ENCODE data around the gene SEC24D. TPM values are rescaled to one million over a fixed set of nuclear protein-coding genes. Genes with fewer than 3 reads are reported as not detected.

The SEC24D gene
- total RNA-seq, 1 experiment from 2014 or later, result 13.4 TPM

- no peak for ATAC-seq
- no peak for TF ChIP-seq TCF7L2 (IDR thresholded peaks at IDR 0.05; ENCODE audit: low read depth, low read length)
- TF ChIP-seq CTCF (IDR thresholded peaks at IDR 0.05), result peak; percentile 31
- Histone ChIP-seq H3K27ac (ENCODE audit: low read length) (no peak overlapping the region), H3K4me1 (ENCODE audit: control insufficient read depth, insufficient read depth, low read length) (no peaks in the 10 kb centered on the region), H3K36me3 (ENCODE audit: control insufficient read depth, insufficient read depth, low read length) (no peaks in the 10 kb centered on the region), H3K9me3 (ENCODE audit: control insufficient read depth, insufficient read depth, low read depth, low read length) (no peaks in the 10 kb centered on the region), H3K4me3 (ENCODE audit: low read depth in 2 of 2, low read length in 2 of 2) (no peak overlapping the region), H3K27me3 (ENCODE audit: control insufficient read depth, insufficient read depth, low read length) (peaks cover 5% of the 10 kb centered on the region; the same call in 1 of the 2 replicates)
- no TSS peak for BruUV-seq (replicated peaks)
- ChIA-PET CTCF (no interaction called here), POLR2A (no interaction called here)
- intact Hi-C loops (cut with micrococcal nuclease; ENCODE audit: unreplicated experiment) (no loop called here), in situ Hi-C loops (cut with HindIII; ENCODE audit: low pct_unique_long_range_greater_than_20kb, low sequenced_read_pairs) (no loop called here)
- DNase-seq (ENCODE audit: low read depth, low spot score), result no peak
Measured at GRCh38 chr4:118883861-118884260, 47.9 kb upstream of the SEC24D start.

GRCh38 chr4:118881512-118882146 is 45.7 kb upstream of the SEC24D start:
- Histone ChIP-seq H3K4me3 (ENCODE audit: low read depth in 2 of 2, low read length in 2 of 2) (no peak overlapping the region), H3K27me3 (ENCODE audit: control insufficient read depth, insufficient read depth, low read length) (no peaks in the 10 kb centered on the region), H3K27ac (ENCODE audit: low read length) (no peak overlapping the region), H3K4me1 (ENCODE audit: control insufficient read depth, insufficient read depth, low read length) (no peaks in the 10 kb centered on the region), H3K9me3 (ENCODE audit: control insufficient read depth, insufficient read depth, low read depth, low read length) (no peaks in the 10 kb centered on the region), H3K36me3 (ENCODE audit: control insufficient read depth, insufficient read depth, low read length) (no peaks in the 10 kb centered on the region)
- intact Hi-C loops (cut with micrococcal nuclease; ENCODE audit: unreplicated experiment), result no loop called here
- ChIA-PET POLR2A (no interaction called here), CTCF (no interaction called here)
- in situ Hi-C loops (cut with HindIII; ENCODE audit: low pct_unique_long_range_greater_than_20kb, low sequenced_read_pairs), result no loop called here
- BruUV-seq (replicated peaks), result no TSS peak
- ATAC-seq (no peak), DNase-seq (ENCODE audit: low read depth, low spot score) (no peak)
- TF ChIP-seq SIN3A (IDR thresholded peaks at IDR 0.05; ENCODE audit: borderline replicate concordance, insufficient read depth, low read depth, low read length) (no peak), REST (IDR thresholded peaks at IDR 0.05; ENCODE audit: insufficient read depth in 1 of 2, low read depth in 2 of 2, low read length in 1 of 2) (no peak), POLR2AphosphoS5 (IDR thresholded peaks at IDR 0.05; ENCODE audit: low read depth, low read length) (no peak), CTCF (IDR thresholded peaks at IDR 0.05) (no peak)

All from Panc1 (cell line).